ENCODE measurements around the gene GSTT2.
"Not testable (repeated sequence)": the region's sequence is repeated elsewhere in the genome, so short reads cannot be mapped to it uniquely, and the experiment has no call there.

GSTT2 gene

DNA sequence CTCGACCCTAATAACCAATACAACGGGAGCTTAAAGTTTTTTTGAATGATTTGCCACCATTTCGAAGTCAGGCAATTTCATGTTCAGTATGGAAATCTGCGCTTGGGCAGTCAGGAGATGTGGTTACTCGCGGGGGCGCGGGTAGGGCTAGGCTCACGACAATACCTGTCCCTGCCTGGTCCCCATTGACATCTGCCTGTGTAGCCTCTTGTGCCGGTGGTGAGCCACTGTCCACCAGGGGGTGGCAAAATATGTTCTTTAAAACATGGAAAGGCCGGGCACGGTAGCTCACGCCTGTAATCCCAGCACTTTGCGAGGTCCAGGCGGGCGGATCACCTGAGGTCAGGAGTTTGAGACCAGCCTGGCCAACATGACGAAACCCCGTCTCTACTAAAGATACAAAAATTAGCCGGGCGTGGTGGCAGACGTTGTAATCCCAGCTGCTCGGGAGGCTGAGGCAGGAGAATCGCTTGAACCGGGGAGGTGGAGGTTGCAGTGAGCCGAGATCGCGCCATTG, 5.0 kb upstream of the GSTT2 start:
- not testable (repeated sequence) for DNase-seq

DNA sequence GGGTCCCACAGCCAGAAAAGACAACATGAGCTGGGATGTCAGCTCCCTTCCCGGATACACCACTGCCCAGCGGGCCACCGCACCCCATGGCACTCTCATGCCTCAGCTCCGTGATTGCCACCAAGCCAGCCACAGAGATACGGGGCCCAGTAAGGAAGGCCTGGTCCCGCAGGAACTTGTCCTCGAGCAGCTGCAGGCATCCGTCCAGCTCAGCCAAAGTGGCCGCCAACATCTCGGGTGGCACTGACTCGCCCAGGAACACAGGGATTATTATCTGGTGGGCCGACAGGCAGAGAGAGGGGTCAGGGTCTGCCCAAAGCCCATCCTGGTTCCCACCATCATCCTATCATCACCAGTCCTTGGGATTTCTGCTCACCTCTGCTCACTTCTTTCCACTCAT, 2.6 kb upstream of the GSTT2 start:
- not testable (repeated sequence) for DNase-seq

DNA sequence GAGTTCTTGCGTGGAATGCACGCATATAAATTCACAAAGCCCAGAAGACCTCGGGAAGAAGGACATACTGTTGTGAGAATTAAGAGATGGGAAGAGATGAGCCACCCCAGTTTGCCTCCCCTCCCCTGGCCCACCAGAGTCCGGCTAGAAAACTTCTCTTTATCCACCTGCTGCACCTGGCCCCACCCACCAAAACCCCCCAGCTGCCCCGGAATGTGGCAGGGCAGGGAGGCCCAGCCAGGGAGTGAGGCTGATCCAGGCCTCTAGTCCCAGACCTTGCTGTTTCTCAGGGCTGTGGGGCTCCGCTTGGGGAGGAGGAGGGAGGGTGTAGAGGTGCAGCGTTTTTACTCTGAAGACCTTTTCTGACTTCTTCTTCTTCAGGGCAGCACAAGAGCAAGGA, 633 bp downstream of the GSTT2 start:
- not testable (repeated sequence) for DNase-seq

GRCh38 chr22:23984430-23984829, 4.5 kb downstream of the GSTT2 start:
- peak; percentile 71 for DNase-seq

GRCh38 chr22:23986089-23986488, 6.2 kb downstream of the GSTT2 start:
- not testable (repeated sequence) for DNase-seq

DNA sequence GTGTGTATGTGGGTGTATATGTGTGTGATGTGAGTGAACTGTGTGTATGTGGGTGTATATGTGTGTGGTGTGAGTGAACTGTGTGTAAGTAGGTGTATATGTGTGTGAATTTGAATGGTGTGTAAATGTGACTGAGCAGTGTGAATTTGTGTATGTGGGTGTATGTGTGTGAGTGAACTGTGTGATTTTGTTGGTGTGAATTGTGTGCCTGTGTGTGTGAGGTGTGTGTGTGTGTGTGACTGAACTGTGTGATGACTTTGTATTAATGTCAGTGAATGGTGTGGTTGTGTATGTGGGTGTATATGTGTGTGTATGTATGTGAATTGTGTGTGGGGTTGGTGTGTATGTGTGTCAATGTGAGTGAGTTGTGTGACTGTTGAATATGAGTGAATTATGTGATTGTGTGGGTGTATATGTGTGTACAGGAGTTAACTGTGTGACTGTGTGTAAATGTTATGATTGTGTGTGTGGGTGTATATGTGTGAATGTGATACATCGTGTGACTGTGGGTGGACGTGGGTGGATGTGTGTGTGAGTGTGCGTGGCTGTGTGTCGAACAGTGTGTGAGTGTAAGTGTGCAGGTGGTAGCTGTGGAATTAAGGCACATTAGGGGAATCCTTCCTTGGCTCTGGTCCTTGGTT, 6.7 kb downstream of the GSTT2 start:
- not testable (repeated sequence) for DNase-seq

GRCh38 chr22:23989583-23990244, 9.8 kb downstream of the GSTT2 start:
- not testable (repeated sequence) for DNase-seq

DNA sequence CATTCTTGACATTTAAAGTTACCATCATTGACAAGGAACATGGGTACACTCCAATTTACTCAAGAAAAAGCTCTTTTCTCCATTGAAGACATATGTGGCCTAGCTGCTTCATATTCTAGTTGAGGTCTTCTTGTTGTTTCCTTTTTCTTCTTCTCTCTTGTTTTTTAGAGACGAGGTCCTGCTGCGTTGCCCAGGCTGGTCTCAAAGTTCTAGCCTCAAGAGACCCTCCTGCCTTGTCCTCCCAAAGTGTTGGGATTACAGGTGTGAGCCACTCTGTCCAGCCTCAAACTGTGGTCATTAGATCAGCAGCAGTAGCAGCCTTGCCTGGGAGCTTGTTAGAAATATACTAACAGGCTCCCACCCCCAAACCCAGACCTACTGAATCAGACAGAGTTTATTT, 13.1 kb downstream of the GSTT2 start:
- not testable (repeated sequence) for DNase-seq

- DNase-seq = not testable (repeated sequence)
Observed at GRCh38 chr22:23993581-23994177, 13.7 kb downstream of the GSTT2 start.

GRCh38 chr22:23997092-23997491, 17.2 kb downstream of the GSTT2 start:
- no peak for DNase-seq

GRCh38 chr22:23999779-24000178, 19.8 kb downstream of the GSTT2 start:
- not testable (repeated sequence) for DNase-seq

DNA sequence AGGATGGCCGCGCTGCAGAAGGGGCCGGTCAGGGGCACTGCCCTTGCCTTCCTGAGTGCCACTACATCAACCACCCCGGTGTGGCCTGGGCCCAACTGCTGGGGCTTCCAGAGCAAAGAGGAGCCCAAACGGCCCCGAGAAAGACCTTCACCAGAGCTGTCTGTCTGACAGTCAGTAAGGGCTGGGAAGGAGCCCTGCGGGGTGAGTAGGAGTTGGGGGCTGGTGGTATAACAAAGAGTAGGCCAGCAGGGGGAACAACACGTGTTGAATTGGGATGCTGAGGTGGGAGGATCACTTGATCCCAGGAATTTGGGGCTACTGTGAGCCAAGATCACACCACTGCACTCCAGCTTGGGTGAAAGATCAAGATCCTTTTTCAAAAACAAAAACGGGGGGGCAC, 21.4 kb downstream of the GSTT2 start:
- DNase-seq = no peak

DNA sequence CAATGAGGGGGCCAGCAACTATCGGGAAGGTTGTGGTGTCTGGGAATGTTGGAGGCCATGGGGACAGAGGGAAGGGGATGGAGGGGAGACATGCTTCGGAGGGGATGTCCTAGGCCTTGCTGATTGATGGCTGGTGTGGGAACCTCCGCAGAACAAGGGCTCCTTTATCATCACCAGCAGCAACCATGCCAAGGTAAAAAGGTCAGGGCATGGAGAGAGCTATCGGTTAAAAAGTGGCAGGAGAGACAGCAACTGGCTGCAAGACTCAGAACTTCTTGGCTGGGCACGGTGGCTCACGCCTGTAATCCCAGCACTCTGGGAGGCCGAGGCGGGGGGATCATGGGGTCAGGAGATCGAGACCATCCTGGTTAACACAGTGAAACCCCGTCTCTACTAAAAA, 22.3 kb downstream of the GSTT2 start:
- DNase-seq = no peak

DNA sequence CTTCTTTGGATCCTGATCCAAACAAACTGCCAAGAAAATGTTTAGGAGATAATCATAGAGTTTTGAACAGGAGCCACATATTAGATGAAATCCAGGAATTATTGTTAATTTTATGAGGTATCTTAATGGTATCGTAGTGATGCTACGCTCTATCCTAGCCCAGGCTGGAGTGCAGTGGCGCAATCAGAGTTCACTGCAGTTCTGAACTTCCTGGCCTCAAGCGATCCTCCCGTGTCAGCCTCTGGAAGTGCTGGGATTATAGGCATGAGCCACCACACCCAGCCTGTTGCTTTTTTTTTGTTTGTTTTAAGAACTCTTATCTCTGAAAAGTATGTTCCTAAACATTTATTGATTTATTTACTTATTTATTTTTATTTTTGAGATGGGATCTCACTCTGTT, 22.9 kb downstream of the GSTT2 start:
- no peak for DNase-seq

DNA sequence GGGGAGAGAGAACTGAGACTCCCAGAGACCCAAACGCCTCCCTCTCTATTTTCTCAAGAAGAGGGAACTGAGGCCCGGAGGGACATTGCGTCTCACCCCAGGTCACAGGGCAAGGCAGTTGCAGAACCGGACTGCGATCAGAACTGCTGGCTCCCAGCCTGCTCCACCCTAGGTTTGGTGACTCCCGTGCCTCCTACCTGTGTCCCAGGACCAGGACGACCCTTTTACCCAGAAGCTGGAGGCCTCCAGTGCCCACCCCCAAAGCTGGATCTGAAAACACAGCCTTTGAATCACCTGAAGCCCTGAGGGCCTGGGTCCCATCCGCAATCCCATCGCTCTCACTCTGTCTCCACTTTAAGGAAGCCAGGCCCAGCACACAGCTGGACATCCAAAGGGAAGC, 24.0 kb downstream of the GSTT2 start:
- no peak for DNase-seq

DNA sequence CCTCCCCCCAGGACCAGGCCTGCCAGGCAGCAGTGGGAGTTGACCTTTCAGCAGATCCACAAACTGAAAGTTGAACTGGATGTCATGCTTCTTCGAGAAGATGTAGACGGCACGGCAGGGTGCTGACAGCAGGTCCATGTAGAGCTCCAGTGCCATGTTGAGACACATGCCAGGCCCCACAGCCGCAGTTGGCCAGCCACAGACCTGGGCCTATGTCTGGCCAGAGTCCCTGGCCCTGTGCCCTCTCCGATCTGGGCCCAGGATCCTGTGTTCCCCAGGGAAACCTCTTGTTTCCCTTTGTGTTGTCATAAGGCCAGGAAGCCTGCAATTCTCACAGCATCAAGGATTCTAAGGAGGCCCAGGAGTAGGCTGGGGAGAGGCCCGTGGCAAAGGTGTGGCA, 25.3 kb downstream of the GSTT2 start, which contains the start of gene GSTT4:
Gene GSTT4, minus strand, starts transcription at position 253 of the 400 bp plus-strand sequence. Its CDS starts 97 bp downstream, at position 156.
- DNase-seq = no peak

GRCh38 chr22:24006207-24006913, 26.4 kb downstream of the GSTT2 start:
- DNase-seq = no peak

GRCh38 chr22:24006914-24007214, 26.9 kb downstream of the GSTT2 start:
- no peak for DNase-seq

DNA sequence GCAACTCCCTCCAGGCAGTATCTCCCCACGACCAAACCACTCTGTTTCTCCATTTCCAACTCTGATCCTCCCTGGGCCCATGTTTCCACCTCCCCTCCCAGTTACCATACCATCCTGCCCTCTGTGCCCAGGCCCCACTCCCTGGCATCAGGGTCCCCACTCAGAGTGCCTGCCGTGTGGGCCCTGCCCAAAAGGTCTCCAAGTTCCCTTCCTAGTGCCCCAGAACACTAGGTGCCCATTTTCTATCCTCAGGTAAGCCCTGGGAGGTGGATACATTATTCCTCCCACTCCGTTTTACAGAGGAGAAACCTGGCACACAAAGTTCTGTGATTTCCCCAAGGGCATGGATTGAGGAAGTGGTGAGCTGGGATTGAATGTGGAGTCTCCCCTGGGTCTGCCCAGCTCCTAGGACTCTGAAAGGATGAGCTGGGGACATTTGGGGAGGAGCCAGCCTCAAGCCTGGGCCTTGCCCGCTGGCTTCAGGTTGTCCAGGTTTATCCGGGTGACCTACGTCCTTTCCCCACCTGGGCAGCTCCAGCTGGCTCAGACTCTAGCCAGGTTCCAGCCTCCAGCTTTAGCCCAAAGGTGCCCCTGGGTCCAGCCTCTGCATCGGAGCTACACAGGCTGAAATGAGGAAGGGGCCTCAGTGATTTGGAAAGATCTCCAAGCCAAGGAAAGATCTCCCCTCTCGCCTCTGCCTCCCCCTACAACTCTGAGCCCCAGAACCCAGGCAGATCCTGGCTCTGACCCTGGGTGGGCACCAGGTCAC, 27.5 kb downstream of the GSTT2 start:
- DNase-seq = no peak

DNA sequence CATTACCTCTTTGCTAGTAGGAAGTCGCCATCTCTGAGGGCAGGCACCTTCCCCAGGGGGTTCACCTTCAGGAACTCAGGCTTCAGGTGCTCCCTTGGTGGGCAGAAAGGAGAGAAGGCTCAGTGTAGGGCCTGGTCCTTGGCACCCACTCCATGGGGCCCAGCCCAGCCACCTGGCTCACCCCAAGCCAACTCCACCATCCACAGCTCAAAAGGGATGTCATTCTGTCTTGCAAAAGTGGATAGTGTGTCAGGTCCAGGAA, 28.0 kb downstream of the GSTT2 start:
- DNase-seq = no peak

GRCh38 chr22:24008381-24009226, 28.7 kb downstream of the GSTT2 start:
- no peak for DNase-seq

Data from activated effector memory CD4-positive, alpha-beta T cell treated with anti-CD3 and anti-CD28 coated beads, Interleukin-2, amount 50 U/mL, for 16 hours (primary cell).